NOMO-1 treated with dmso at 0.1 percent for 144 hours (cell line): ENCODE results near the gene CRIM1.

Source experiments
- DNase-seq: peaks from one replicate; lab custom pipeline; 2025; ENCODE audit not compliant: unreplicated experiment; lab: John Stamatoyannopoulos, UW

The CRIM1 gene

DNA sequence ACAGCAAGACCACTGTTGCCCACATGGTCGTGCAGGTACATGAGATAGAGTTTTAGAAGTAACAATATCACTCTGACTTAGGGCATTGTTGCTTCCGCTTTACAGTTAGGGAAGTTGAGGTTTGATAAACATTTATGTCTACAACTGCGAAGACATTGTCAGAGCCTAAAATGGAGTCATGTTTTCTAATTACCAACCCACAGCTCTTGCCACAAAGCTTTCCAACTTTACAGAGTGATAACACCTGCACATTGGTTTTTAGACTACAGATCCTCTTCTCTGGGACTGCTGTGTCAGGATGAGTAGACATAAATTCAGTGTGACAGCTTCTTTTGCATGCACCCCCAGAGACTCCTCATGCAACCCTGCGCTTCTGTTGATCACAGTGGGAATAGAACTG is 123.4 kb downstream of the CRIM1 start:
- no peak for DNase-seq

DNA sequence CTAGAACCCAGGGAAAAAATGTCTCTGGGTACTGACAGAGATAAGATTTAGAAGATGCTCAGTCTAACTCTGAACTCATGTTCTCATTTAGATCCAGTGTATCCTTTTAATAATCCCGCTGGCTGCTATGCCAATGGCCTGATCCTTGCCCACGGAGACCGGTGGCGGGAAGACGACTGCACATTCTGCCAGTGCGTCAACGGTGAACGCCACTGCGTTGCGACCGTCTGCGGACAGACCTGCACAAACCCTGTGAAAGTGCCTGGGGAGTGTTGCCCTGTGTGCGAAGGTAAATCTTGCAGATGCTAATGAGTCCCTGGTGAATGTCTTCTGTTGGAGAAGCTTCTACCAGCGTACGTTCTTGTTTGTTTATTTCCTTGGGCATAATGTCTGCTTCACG is 123.8 kb downstream of the CRIM1 start:
- no peak for DNase-seq

DNA sequence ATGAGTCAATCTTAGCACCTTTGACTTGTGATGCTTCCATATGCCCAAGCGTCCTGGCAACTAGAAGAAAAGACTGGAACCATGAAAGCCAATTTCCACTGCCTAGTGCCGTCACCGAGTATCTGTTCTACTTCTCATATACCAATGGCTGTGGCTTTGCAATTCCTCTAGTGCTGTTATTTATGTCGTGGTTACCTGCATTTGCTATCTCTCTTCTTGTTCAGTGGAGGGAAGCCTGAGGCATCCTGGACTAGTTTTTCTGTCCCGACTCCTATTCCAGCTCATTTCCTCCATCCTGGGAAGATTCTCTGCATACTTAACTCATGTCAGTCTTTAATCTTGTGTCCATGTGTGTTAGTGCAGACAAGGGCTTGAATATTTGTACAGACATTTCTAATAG is 124.5 kb downstream of the CRIM1 start:
- DNase-seq, result no peak

DNA sequence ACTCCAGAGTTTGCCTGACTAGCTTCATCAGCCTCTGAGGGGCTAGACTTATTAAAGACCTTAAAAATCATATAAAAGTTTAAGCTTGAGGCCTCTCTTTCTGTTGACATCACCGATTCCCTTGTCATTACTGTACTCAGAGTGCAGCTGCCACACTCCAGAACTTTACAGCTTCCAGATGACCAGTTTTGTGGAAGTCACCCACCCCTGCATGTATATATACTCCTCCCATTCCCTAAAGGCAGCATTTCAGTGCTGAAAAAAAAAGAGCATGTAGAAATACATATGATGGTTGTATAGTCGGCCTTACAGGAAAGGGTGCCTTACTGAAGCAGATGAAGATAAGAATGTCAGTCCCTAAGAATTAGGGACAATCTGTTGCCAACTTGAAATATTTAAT is 125.1 kb downstream of the CRIM1 start:
- no peak for DNase-seq

DNA sequence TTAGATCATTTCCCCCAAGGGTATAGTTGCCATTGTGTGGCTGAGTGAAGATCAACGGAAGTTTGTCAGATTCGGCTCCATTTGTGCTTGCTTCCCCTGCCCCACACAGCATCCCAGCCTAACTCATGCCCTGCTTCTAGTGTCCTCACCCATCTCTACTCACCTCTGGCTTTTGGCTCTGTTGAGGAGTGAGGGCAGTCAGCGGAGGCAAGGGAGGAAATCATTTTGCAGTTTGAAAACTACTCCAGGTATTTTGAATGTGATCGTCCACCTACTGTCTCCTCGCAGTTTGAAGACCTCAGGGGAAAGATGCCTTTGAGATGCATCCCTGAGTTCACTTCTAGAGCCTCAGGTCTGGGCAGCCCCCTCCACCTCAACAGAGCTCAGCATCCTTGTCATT is 126.1 kb downstream of the CRIM1 start:
- DNase-seq, result no peak

DNA sequence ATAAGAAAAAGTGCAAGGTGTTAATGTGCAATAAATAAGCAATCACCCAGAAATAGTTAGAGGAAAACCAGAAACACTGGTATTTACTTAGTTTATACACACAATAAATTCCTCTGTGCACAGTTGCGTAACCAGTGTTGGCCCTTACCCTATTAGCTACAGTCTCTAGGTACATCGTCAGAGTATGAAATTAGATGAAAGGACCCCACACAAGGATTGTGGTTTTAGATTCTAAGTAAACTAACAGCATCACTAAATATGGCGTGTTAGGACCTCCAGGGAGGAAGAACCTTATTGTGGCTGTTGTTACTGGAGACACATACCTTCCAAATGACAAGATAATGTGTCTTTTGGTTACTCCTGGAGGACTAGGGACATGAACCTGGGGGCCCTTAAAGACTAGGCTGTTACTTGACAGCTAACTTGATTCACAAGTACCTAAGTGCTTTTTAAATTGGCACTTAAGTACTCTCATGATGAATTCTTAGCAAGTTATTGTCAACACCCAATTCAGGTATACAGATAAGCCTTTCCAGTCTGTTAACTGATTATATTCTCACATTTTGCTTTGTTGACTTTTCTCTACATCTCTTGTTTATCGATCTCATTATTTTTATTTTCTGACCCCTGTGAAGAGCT is 127.1 kb downstream of the CRIM1 start:
- no peak for DNase-seq

DNA sequence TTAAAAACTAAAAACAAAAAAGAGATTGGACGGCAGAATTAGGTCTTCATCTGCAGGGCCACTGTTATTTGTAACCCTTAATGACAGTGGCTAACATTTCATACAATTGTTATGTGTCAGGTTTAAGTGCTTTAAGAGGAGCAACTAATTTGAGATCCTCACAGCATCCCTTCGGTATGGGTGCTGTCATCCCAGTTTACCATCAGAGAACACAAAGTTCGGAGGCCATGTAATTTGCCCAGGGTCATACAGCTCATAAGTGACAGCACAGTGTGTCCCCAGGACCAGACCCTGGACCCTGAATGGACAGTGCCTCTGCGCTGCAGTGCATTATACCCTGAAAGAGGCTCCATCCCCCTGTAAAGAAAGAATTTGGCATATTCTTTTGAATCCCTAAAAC is 127.7 kb downstream of the CRIM1 start:
- no peak for DNase-seq

DNA sequence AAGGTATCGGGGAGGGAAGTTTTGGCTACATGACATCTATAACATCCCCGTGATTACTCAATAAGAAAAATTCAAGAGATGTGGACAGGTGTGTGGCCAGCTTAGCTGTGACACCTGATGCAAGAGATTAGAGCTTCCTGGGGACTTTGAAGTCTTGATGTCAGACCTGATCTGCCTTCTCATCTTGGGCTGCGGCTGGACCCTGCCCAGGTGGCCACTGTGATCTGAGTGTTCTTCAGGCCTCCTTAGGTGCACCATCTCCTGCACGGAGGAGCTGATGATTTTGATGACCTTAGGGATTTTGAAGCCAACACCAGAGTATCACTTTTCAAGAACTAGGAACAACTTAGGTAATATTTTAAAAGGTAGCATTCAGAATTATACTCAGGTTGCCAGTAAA is 128.9 kb downstream of the CRIM1 start:
- no peak for DNase-seq

DNA sequence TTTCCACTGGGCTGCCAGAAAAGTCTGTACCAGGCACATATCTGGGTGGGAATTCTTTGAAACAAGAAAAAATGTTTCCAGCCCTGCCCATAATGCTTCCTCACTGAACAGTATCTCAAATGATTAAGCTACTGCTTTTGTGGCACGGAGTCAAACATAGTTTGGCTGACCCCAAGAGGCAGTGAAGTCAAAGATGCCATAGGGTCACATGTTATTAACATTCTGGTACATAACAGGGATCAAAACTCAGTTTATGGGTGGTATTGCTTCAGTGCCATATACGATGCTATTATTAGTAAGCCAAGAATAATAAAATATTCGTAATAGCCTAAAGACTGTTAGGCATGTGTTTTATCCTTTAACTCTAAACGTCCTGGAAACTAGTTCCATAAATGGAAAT is 129.9 kb downstream of the CRIM1 start:
- DNase-seq, result no peak

DNA sequence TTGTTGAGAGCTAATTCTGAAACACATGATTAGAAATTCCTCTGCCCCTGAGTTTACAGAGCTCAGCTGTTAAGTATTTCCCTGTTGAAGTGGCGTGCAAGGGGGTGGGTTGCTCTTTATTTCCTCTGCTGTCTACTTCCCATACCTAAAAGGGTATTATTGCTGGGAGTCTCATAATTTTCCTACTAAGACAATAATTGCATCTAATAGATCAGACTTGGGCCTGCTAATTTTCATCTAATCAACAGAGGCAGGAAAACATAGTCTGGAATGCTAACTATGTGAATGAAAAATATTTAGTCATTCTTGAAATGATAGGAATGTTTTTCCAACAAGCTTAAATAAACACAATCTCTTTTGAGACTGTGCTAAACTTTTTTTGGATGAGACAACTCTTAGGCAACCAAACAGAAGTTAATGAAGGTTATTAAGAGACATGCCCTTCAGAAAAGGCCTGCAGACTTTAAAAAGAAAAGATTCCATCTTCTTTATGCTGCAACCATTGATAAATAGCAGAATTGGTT is 131.0 kb downstream of the CRIM1 start:
- no peak for DNase-seq

DNA sequence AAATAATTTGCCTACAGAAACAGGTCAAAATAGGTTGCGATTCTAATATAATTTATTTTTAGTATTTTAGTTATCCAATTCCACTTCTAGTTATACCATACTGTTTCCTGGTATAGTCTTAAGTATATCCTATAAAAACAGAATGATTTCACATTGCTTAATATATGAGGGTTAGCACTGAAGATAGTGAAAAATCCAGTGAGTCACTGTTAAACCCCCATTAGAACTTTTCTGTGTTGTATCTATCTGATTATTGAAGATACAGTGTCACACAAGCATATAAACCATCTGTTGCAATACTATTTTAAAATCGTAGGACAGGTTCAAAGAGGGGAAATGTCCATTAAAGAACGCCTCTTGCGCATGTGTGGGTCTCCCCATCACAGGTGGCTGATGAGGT is 132.4 kb downstream of the CRIM1 start:
- no peak for DNase-seq

DNA sequence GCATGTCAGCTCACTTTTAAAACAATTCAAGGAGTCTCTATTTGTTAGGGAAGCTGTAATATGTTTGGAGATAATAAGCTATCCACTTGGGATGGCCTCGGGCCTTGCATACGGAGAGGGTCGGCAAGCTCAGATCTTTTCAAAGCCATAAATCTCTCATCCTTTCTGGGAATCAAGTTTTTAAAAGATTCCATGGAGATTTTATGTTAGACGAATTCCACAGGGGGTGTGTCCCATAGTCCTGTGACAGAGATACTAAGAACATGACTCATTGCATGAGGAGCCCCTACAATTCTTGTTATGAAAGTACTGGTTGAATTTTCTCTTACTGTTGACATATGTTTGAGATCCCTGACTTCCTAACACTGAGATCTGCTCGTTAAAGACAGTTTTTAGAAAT is 133.7 kb downstream of the CRIM1 start:
- no peak for DNase-seq

DNA sequence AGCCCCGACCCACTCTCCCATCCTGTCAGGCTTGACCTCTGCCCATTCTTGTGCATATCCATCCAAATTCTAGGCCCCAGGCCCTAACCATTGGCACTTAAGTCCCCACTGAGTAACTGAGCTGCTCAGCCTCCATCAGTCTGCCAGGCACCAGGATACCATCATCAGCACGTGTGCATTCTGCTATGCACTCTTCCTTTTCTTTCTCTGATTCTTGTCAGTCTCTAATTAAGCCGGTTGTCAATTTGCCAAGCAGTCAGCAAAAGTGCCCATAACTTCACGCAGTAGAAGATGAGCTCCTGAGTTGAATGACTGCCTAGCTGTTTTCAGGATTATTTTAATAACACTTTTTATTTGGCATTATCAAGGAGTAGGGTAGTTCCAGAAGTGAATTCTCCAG is 135.2 kb downstream of the CRIM1 start:
- no peak for DNase-seq

DNA sequence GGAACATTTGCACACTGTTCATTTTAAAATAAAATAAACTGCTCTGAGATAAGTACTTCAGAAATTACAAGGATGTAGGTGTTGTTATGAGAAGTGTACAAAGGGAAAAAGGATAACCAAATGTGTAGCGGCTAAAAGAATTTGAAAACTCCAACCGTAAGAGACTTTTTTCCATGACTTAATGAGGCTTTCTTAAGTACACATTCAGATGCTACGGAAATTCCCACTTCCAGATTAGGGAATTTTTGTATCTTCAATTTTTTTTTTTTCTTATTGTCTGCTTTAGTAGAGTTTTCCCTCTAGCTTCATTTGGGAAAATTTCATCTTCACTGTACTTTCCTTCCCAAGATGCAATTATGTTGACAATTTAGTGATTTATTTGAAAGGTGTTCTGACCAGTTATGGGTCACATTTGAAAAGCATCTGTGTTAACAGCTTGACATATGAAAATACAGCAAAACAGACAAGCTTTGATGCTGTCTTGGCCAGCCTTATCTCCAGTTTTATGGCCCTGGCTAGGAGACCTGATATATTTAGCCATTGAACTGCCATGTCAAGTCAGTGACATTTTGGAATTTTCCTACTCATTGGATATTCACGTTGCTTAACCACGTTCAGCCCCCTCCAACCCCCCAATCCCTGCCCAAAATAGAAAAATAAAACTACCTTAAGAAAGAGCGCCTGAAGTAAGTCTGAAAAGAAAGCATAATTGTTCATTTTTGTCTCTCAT is 136.8 kb downstream of the CRIM1 start:
- no peak for DNase-seq

DNA sequence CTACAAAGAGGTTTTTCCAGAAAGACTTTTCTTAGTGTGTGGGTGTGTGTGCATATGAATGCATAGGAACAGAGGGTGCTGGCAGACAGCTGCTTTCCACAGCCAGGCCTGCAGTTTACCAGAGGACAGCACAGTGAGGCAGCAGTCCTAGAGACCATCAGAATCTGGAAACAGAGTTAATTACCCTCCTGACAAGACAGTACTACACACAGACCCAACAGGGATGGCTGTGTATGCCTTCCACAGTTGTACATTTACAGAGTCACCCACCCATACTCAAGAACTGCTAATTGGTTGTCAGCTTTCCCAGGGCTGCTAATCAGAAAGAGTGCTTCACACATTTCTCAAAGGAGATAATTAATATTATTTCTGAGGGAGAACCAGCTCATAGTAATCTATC is 137.7 kb downstream of the CRIM1 start:
- DNase-seq, result no peak

DNA sequence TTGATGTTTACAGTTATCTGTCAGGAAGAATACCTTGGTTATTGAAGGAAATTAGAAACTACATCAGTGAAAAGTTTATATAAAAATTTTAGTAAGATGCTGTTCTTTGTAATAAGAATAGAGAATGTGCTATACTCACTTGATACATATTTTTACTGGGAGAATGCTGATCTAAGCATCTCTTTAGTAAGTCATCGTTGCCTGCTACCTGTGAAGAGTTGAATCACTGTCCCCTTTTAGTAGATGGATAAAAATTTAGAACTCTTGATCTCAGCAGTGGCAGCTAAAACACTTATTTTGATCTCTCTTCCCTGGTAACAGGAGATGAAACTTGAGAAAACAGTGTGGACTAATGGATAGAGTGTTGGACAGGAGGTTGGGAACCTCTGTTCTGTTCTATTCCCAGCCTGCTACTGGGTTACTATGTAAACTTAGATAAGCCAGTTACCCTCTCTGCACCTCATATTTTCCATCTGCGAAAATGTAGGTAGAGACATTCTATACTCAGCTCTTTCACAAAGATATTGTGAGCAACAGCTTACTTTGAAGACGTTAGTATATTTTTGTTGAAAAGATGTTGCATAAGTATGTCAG is 142.1 kb downstream of the CRIM1 start:
- no peak for DNase-seq

DNA sequence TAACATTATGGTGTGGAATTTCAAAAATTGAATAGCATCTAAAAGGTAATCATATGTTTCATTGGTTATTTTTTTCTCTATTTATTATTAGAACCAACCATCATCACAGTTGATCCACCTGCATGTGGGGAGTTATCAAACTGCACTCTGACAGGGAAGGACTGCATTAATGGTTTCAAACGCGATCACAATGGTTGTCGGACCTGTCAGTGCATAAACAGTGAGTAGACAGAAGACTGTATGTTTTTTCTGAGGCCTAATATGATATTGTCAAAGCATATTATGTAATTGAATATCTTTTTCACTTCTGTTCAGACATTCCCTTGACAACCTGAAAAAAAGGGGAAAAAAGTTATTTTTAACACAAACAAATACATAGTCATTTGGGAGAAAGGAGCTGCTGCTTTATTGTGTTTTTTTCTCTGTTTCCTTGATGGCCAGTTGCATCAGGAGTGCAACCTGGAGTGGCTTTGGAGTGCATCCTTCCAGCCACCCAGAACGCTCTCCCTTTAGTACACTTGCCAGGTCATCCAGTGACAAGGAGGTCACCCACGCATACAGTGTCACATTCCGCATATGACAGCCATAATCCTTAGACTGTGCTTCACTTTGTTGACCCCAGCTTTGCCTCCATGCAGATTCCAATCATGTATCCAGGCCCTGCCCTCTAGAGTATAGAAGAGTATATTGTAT is 143.7 kb downstream of the CRIM1 start:
- no peak for DNase-seq

DNA sequence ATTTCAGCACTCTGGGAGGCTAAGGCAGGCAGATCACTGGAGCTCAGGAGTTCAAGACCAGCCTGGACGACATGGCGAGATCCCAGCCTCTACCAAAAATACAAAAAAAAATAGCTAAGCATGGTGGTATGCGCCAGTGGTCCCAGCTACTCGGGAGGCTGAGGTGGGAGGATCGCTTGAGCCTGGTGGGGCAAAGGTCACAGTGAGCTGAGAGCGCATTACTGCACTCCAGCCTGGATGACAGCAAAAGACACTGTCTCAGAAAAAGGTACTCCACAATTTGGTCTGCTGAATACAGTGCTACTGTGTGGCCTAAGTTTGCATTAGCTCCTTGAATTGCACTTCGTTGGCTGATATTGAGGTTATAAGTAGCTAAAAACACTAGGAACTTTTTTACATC is 144.5 kb downstream of the CRIM1 start:
- DNase-seq, result no peak

DNA sequence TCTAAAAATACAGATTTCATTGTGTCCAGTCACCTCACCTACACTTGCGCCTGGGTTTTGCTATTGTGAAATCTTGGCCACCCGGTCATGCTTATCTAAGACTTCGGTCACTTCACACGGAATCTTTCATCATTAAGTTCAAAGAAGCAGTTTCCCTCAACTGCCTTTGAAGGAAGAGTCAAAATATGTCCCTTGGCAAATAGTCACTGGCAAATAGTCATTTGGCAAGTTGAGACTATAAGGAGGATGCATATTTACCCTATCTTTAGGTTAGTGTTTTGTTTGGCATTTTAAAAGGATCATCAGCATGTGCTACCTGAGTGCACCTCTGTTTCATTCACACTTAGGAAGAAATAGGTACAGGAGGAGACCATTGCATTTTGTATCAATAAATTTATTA is 146.5 kb downstream of the CRIM1 start:
- DNase-seq, result no peak

DNA sequence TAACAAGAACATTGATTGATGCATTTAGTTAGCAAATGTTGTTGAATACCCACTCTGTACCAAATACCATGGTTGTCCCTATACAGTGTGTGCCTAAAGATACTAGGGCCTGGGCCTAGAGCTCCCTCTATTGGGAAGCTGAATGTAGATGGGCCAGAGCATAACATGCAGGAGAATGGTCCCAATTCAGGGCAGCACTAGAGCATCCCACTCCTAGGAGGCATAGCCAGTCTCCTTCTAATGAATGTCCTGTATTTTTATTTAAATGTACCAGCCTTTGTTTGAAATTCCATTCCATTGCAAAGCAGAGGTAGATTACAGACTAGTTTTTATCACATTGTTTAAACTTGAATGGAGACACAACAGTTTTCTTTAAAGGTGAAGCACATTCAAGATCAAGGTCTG is 151.8 kb downstream of the CRIM1 start:
- no peak for DNase-seq

DNA sequence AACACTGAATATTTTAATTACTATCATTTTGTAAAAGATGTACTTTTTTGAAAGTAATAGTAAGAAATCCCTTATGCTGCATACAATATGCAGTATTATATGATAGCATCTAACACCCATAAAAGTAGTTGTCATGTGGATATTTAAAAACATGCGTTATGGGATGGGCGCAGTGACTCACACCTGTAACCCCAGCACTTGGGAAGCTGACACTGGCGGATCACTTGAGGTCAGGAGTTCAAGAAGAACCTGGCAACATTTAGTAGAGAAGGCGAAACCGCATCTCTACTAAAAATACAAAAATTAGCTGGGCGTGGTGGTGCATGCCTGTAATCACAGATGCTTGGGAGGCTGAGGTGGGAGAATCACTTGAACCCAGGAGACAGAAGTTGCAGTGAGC is 153.5 kb downstream of the CRIM1 start:
- DNase-seq, result no peak
